ENCODE measurements around the gene ARMH4.

The ARMH4 gene

GRCh38 chr14:58066115-58066514, 85.9 kb downstream of the ARMH4 start:
- Histone ChIP-seq H3K9ac (ENCODE audit: low read length) (no peak overlapping the region), H3F3A (ENCODE audit: insufficient read depth, low read length) (no peaks in the 10 kb centered on the region), H3K4me2 (ENCODE audit: low read depth, low read length) (no peak overlapping the region), H3K4me1 (ENCODE audit: low read length) (no peaks in the 10 kb centered on the region), H3K9me2 (replicated peaks; ENCODE audit: insufficient read depth, low read length) (no peaks in the 10 kb centered on the region), H3K4me3 (ENCODE audit: low read length) (no peak overlapping the region), H2AFZ (ENCODE audit: low read length) (no peak overlapping the region), H4K20me1 (ENCODE audit: insufficient read depth, low read length) (no peaks in the 10 kb centered on the region), H3K9me3 (replicated peaks; ENCODE audit: insufficient read depth, low read length) (no peaks in the 10 kb centered on the region), H3K36me3 (replicated peaks; ENCODE audit: insufficient read depth, low read length) (no peaks in the 10 kb centered on the region), H3K79me2 (ENCODE audit: low read length) (no peaks in the 10 kb centered on the region), H3K27ac (ENCODE audit: low read length) (no peak overlapping the region), H3K27me3 (replicated peaks; ENCODE audit: insufficient read depth, low read length) (no peaks in the 10 kb centered on the region)
- no peak for TF ChIP-seq EZH2 (optimal IDR thresholded peaks at IDR 0.05; ENCODE audit: low read depth, low read length)
- TF ChIP-seq EZH2phosphoT487 (IDR thresholded peaks at IDR 0.05; ENCODE audit: low read length) = no peak
- TF ChIP-seq, protein P1, sequence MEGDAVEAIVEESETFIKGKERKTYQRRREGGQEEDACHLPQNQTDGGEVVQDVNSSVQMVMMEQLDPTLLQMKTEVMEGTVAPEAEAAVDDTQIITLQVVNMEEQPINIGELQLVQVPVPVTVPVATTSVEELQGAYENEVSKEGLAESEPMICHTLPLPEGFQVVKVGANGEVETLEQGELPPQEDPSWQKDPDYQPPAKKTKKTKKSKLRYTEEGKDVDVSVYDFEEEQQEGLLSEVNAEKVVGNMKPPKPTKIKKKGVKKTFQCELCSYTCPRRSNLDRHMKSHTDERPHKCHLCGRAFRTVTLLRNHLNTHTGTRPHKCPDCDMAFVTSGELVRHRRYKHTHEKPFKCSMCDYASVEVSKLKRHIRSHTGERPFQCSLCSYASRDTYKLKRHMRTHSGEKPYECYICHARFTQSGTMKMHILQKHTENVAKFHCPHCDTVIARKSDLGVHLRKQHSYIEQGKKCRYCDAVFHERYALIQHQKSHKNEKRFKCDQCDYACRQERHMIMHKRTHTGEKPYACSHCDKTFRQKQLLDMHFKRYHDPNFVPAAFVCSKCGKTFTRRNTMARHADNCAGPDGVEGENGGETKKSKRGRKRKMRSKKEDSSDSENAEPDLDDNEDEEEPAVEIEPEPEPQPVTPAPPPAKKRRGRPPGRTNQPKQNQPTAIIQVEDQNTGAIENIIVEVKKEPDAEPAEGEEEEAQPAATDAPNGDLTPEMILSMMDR (IDR thresholded peaks at IDR 0.05; ENCODE audit: low read length) = no peak
- no peak for DNase-seq

DNA sequence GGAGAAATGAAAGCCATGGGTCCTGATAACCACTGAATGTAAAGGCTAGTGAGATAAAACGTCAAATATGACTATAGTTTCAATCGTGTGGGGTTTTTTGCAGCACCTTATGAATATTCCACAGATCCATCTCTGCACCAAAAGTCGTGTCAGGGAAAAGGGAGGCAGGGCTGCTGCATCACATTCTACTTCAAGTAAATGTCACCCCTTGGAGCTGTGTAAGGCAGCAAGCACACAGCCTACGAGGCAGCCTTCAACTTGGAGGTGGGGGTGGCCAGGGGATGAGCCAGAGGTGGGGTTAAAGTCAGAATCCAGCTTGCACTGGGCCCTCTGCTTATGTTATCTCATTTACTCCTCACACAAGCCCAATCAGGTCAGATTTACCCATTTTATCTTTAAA, 90.4 kb downstream of the ARMH4 start:
- DNase-seq = no peak
- Histone ChIP-seq H3K79me2 (ENCODE audit: low read length) (no peaks in the 10 kb centered on the region), H3K9ac (ENCODE audit: low read length) (no peak overlapping the region), H3K4me3 (ENCODE audit: low read length) (no peak overlapping the region), H3K27me3 (replicated peaks; ENCODE audit: insufficient read depth, low read length) (no peaks in the 10 kb centered on the region), H3K4me2 (ENCODE audit: low read depth, low read length) (no peak overlapping the region), H3F3A (ENCODE audit: insufficient read depth, low read length) (no peaks in the 10 kb centered on the region), H3K36me3 (replicated peaks; ENCODE audit: insufficient read depth, low read length) (no peaks in the 10 kb centered on the region), H3K4me1 (ENCODE audit: low read length) (no peaks in the 10 kb centered on the region), H3K9me3 (replicated peaks; ENCODE audit: insufficient read depth, low read length) (no peaks in the 10 kb centered on the region), H3K9me2 (replicated peaks; ENCODE audit: insufficient read depth, low read length) (no peaks in the 10 kb centered on the region), H3K27ac (ENCODE audit: low read length) (no peak overlapping the region), H4K20me1 (ENCODE audit: insufficient read depth, low read length) (no peaks in the 10 kb centered on the region), H2AFZ (ENCODE audit: low read length) (no peak overlapping the region)
- TF ChIP-seq EZH2 (optimal IDR thresholded peaks at IDR 0.05; ENCODE audit: low read depth, low read length) (no peak), EZH2phosphoT487 (IDR thresholded peaks at IDR 0.05; ENCODE audit: low read length) (no peak)
- TF ChIP-seq, protein P1 (IDR thresholded peaks at IDR 0.05; ENCODE audit: low read length) = no peak

- no peaks in the 10 kb centered on the region for H3K27me3 ChIP-seq (replicated peaks; ENCODE audit: insufficient read depth, low read length)
- no peak for TF ChIP-seq EZH2 (optimal IDR thresholded peaks at IDR 0.05; ENCODE audit: low read depth, low read length)
- TF ChIP-seq EZH2phosphoT487 (IDR thresholded peaks at IDR 0.05; ENCODE audit: low read length) = no peak
- TF ChIP-seq, protein P1 (IDR thresholded peaks at IDR 0.05; ENCODE audit: low read length) = no peak
- no peak overlapping the region for H3K4me3 ChIP-seq (ENCODE audit: low read length)
- H3K9me3 ChIP-seq (replicated peaks; ENCODE audit: insufficient read depth, low read length) = no peaks in the 10 kb centered on the region
- no peak overlapping the region for H2AFZ ChIP-seq (ENCODE audit: low read length)
- no peaks in the 10 kb centered on the region for H3K36me3 ChIP-seq (replicated peaks; ENCODE audit: insufficient read depth, low read length)
- no peak for DNase-seq
- H3K9me2 ChIP-seq (replicated peaks; ENCODE audit: insufficient read depth, low read length) = no peaks in the 10 kb centered on the region
- H3K4me2 ChIP-seq (ENCODE audit: low read depth, low read length) = no peak overlapping the region
- no peaks in the 10 kb centered on the region for H3F3A ChIP-seq (ENCODE audit: insufficient read depth, low read length)
- no peak overlapping the region for H3K27ac ChIP-seq (ENCODE audit: low read length)
- no peaks in the 10 kb centered on the region for H3K4me1 ChIP-seq (ENCODE audit: low read length)
- no peaks in the 10 kb centered on the region for H4K20me1 ChIP-seq (ENCODE audit: insufficient read depth, low read length)
- no peak overlapping the region for H3K9ac ChIP-seq (ENCODE audit: low read length)
- no peaks in the 10 kb centered on the region for H3K79me2 ChIP-seq (ENCODE audit: low read length)
These were observed 91.1 kb downstream of the ARMH4 start for GRCh38 chr14:58060898-58061297.

Measured in MM.1S (cell line).